PC-3 (cell line): ENCODE measurements around the gene PIGM.

Source experiments
- EZH2phosphoT487 ChIP-seq: fragments of 300-600 bp; sonication (generic); IDR thresholded peaks from 2 replicates; pipeline ENCODE4 v1.6.1; 2018; ENCODE audit warnings: mild to moderate bottlenecking, antibody characterized with exemption, low read length, borderline replicate concordance
- TF ChIP-seq, protein P1 (sequence below): fragments of 300-600 bp; sonication (generic); conservative IDR thresholded peaks from 2 replicates; pipeline ENCODE4 v1.5.1; 2017; ENCODE audit warnings: antibody characterized with exemption, low read depth, mild to moderate bottlenecking, low read length

DNA sequence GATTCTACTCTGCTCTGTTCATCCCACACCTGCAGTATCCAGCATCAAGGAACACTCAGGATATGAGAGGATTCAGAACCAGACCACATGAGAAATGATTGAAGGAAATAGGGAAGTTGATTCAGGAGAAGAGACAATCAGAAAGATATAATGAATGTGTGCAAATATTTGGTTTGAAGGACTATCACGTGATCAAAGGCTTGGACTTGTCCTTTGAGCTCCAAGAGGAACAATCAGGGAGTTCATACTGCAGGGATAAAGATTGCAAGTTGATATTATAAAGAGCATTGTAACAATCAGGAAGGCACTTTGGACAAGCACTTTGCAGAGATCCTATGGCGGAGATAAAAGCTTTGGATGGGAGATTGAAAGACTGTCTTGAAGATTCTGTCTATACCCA lies 13.9 kb upstream of the PIGM start:
- TF ChIP-seq, protein P1, sequence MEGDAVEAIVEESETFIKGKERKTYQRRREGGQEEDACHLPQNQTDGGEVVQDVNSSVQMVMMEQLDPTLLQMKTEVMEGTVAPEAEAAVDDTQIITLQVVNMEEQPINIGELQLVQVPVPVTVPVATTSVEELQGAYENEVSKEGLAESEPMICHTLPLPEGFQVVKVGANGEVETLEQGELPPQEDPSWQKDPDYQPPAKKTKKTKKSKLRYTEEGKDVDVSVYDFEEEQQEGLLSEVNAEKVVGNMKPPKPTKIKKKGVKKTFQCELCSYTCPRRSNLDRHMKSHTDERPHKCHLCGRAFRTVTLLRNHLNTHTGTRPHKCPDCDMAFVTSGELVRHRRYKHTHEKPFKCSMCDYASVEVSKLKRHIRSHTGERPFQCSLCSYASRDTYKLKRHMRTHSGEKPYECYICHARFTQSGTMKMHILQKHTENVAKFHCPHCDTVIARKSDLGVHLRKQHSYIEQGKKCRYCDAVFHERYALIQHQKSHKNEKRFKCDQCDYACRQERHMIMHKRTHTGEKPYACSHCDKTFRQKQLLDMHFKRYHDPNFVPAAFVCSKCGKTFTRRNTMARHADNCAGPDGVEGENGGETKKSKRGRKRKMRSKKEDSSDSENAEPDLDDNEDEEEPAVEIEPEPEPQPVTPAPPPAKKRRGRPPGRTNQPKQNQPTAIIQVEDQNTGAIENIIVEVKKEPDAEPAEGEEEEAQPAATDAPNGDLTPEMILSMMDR = no peak
- no peak for TF ChIP-seq EZH2phosphoT487
